H9 (cell line): ENCODE results near the gene ATL1. TPM values are rescaled to one million over a fixed set of nuclear protein-coding genes. Genes with fewer than 3 reads are reported as not detected.

Experiments
- DNase-seq: peaks from one replicate; pipeline ENCODE4 v3.0.0-alpha.2; 2017
- H2AFZ ChIP-seq: one replicate; pipeline ENCODE4 v1.6.1; 2013; ENCODE audit warnings: mild to moderate bottlenecking, low read length, control low read depth, moderate library complexity
- H2AK5ac ChIP-seq: 2 replicates; pipeline ENCODE4 v1.6.1; 2013; ENCODE audit warnings: low read length, control low read depth, mixed read lengths; ENCODE audit not compliant: insufficient read length
- H2BK120ac ChIP-seq: one replicate; pipeline ENCODE4 v1.6.1; 2013; ENCODE audit warnings: low read depth, mild to moderate bottlenecking, low read length, control low read depth, inconsistent platforms; ENCODE audit not compliant: poor library complexity, severe bottlenecking
- H2BK12ac ChIP-seq: 2 replicates; pipeline ENCODE4 v1.6.1; 2013; ENCODE audit warnings: low read length, control low read depth, mixed read lengths, low read depth; ENCODE audit not compliant: insufficient read length
- H2BK15ac ChIP-seq: 2 replicates; pipeline ENCODE4 v1.6.1; 2013; ENCODE audit warnings: low read depth, low read length, control low read depth
- H2BK20ac ChIP-seq: one replicate; pipeline ENCODE4 v1.6.1; 2013; ENCODE audit warnings: low read depth, mild to moderate bottlenecking, low read length, control low read depth, inconsistent platforms; ENCODE audit not compliant: poor library complexity, severe bottlenecking
- H2BK5ac ChIP-seq: 2 replicates; pipeline ENCODE4 v1.6.1; 2013; ENCODE audit warnings: low read length, control low read depth, mixed read lengths; ENCODE audit not compliant: insufficient read length
- H3K14ac ChIP-seq: 2 replicates; pipeline ENCODE4 v1.6.1; 2013; ENCODE audit warnings: low read length, control low read depth; ENCODE audit not compliant: insufficient read depth
- H3K18ac ChIP-seq: 2 replicates; pipeline ENCODE4 v1.6.1; 2013; ENCODE audit warnings: low read depth, mild to moderate bottlenecking, mixed read lengths, low read length, control low read depth; ENCODE audit not compliant: insufficient read length
- H3K23ac ChIP-seq: 2 replicates; pipeline ENCODE4 v1.6.1; 2013; ENCODE audit warnings: low read length, control low read depth, mixed read lengths, low read depth; ENCODE audit not compliant: insufficient read length
- H3K23me2 ChIP-seq: 2 replicates; pipeline ENCODE4 v1.6.1; 2013; ENCODE audit warnings: low read depth, mild to moderate bottlenecking, mixed read lengths, low read length, control low read depth; ENCODE audit not compliant: insufficient read length, poor library complexity, severe bottlenecking
- H3K27ac ChIP-seq: 2 replicates; pipeline ENCODE4 v1.5.1; 2013; ENCODE audit warnings: low read length, control low read depth, mixed read lengths, low read depth; ENCODE audit not compliant: insufficient read length
- H3K27me3 ChIP-seq: 2 replicates; pipeline ENCODE4 v1.6.1; 2013; ENCODE audit warnings: low read length, control low read depth, inconsistent platforms; ENCODE audit not compliant: insufficient read depth
- H3K4ac ChIP-seq: 2 replicates; pipeline ENCODE4 v1.6.1; 2013; ENCODE audit warnings: low read depth, mild to moderate bottlenecking, control low read depth, inconsistent platforms, low read length, moderate library complexity
- H3K4me1 ChIP-seq: 2 replicates; pipeline ENCODE4 v1.6.1; 2013; ENCODE audit warnings: low read length, control low read depth, inconsistent platforms; ENCODE audit not compliant: insufficient read depth
- H3K4me2 ChIP-seq: 2 replicates; pipeline ENCODE4 v1.6.1; 2013; ENCODE audit warnings: low read length, control low read depth, mixed read lengths; ENCODE audit not compliant: insufficient read length, insufficient read depth
- H3K56ac ChIP-seq: 2 replicates; pipeline ENCODE4 v1.6.1; 2013; ENCODE audit warnings: low read depth, mild to moderate bottlenecking, mixed read lengths, low read length, control low read depth; ENCODE audit not compliant: insufficient read length
- H3K79me1 ChIP-seq: 2 replicates; pipeline ENCODE4 v1.6.1; 2013; ENCODE audit warnings: low read depth, mild to moderate bottlenecking, moderate library complexity, low read length, control low read depth, inconsistent platforms; ENCODE audit not compliant: insufficient read depth, poor library complexity, severe bottlenecking
- H3K79me2 ChIP-seq: 2 replicates; pipeline ENCODE4 v1.6.1; 2013; ENCODE audit warnings: low read length, control low read depth, inconsistent platforms; ENCODE audit not compliant: insufficient read depth
- H3K9ac ChIP-seq: 2 replicates; pipeline ENCODE4 v1.6.1; 2013; ENCODE audit warnings: low read length, control low read depth, mixed read lengths; ENCODE audit not compliant: insufficient read length; ENCODE audit errors: extremely low read depth
- H3K9me3 ChIP-seq: one replicate; pipeline ENCODE4 v1.6.1; 2013; ENCODE audit warnings: low read depth, low read length, inconsistent platforms; ENCODE audit not compliant: control insufficient read depth
- H3T11ph ChIP-seq: one replicate; pipeline ENCODE4 v1.6.1; 2013; ENCODE audit warnings: mild to moderate bottlenecking, low read length, control low read depth, inconsistent platforms
- H4K20me1 ChIP-seq: one replicate; pipeline ENCODE4 v1.6.1; 2013; ENCODE audit not compliant: control insufficient read depth, insufficient read length, insufficient read depth
- H4K5ac ChIP-seq: 2 replicates; pipeline ENCODE4 v1.6.1; 2013; ENCODE audit warnings: low read depth, mild to moderate bottlenecking, mixed read lengths, low read length, control low read depth; ENCODE audit not compliant: insufficient read length
- H4K8ac ChIP-seq: replicated peaks from 2 replicates; pipeline ENCODE4 v1.6.1; 2013; ENCODE audit warnings: low read length, control low read depth, mixed read lengths, low read depth; ENCODE audit not compliant: insufficient read length
- H4K91ac ChIP-seq: 2 replicates; pipeline ENCODE4 v1.6.1; 2013; ENCODE audit warnings: low read depth, mild to moderate bottlenecking, moderate library complexity, mixed read lengths, low read length, control low read depth; ENCODE audit not compliant: insufficient read length
- H3K27ac Mint-ChIP-seq, 3 experiments: 2 replicates in 2 of 3; 3 replicates in 1 of 3; pipeline ENCODE4 v1.8.0; 2020 to 2021; ENCODE audit warnings: mixed read lengths in 3 of 3, mild to moderate bottlenecking in 1 of 3, moderate library complexity in 1 of 3
- H3K27me3 Mint-ChIP-seq: 2 replicates; pipeline ENCODE4 v1.8.0; 2021; ENCODE audit warnings: low read depth, mild to moderate bottlenecking, moderate library complexity, mixed read lengths
- H3K36me3 Mint-ChIP-seq, 3 experiments: 2 replicates in 2 of 3; 3 replicates in 1 of 3; pipeline ENCODE4 v1.8.0; 2020 to 2021; ENCODE audit warnings: low read depth in 3 of 3, mixed read lengths in 3 of 3; ENCODE audit not compliant: insufficient read depth in 1 of 3
- H3K4me1 Mint-ChIP-seq, 2 experiments: 2 replicates each; pipeline ENCODE4 v1.8.0; 2020; ENCODE audit warnings: mixed read lengths in 2 of 2
- H3K4me3 Mint-ChIP-seq, 2 experiments: 2 replicates in 1 of 2; 3 replicates in 1 of 2; pipeline ENCODE4 v1.8.0; 2020 to 2021; ENCODE audit warnings: mild to moderate bottlenecking in 2 of 2, mixed read lengths in 2 of 2, moderate library complexity in 1 of 2
- H3K9me3 Mint-ChIP-seq, 2 experiments: 2 replicates in 1 of 2; 3 replicates in 1 of 2; pipeline ENCODE4 v1.8.0; 2020; ENCODE audit warnings: mild to moderate bottlenecking in 2 of 2, mixed read lengths in 2 of 2, moderate library complexity in 1 of 2
- WGBS: extraction: QIAGEN DNeasy Blood & Tissue Kit; methylation state at CpG from one replicate; pipeline ENCODE4 v1.1.7; 2013; ENCODE audit warnings: missing lambda C conversion rate, low lambda C conversion rate, mixed read lengths; ENCODE audit not compliant: insufficient read length; ENCODE audit errors: extremely low coverage; 5-methylcytosine and 5-hydroxymethylcytosine counted together
- total RNA-seq: library from RNA; stranded (reverse); gene quantifications from 2 replicates; pipeline ENCODE4 v1.2.1, GENCODE V29; 2021
- TF ChIP-seq, protein P1 (sequence below): fragments of 200-600 bp; sonication (generic); conservative IDR thresholded peaks from 3 replicates; pipeline ENCODE4 v1.8.0; 2021; ENCODE audit warnings: antibody characterized with exemption, mild to moderate bottlenecking

The ATL1 gene
- total RNA-seq, 1 experiment from 2014 or later: 3.0 TPM

DNA sequence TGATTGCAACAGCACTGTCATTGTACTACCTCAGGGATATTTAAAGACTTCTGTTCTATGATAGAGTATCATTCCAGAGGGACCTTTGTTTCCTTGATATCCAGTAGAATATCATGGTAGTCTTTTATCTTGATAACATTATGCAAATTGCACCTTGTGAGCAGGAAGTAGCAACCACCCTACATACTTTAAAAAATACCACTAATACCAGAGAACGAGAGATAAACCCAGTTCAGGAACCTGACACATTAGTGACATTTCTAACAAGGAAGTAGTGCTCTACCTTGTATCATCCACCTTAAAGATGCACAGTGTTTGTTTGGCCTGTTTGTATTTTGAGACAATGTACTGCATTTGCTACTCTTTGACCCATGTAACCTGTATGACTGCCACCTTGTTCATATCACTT lies 18.8 kb upstream of the ATL1 start:
- H3K27ac Mint-ChIP-seq: no peak overlapping the region

More for the DNA sequence above, 18.8 kb upstream of the ATL1 start:
- no peak overlapping the region for H2AFZ ChIP-seq
- Mint-ChIP-seq H3K4me1 (no peaks in the 10 kb centered on the region), H3K36me3 (peaks cover 13 to 23% (median 20%) of the 10 kb centered on the region in 3 experiments), H3K4me3 (no peak overlapping the region), H3K27me3 (no peaks in the 10 kb centered on the region; the same call in 1 of the 2 replicates), H3K9me3 (peaks cover 16 to 20% of the 10 kb centered on the region in 2 experiments)
- H2BK5ac ChIP-seq: no peak overlapping the region
- H3K9ac ChIP-seq: no peak overlapping the region
- H2BK20ac ChIP-seq: no peak overlapping the region
- no peaks in the 10 kb centered on the region for H3K79me2 ChIP-seq
- no peak overlapping the region for H3K14ac ChIP-seq
- no peaks in the 10 kb centered on the region for H3K9me3 ChIP-seq
- no peaks in the 10 kb centered on the region; the same call in 1 of the 2 replicates for H3K27me3 ChIP-seq
- H3K4ac ChIP-seq: no peak overlapping the region
- H3K79me1 ChIP-seq: no peaks in the 10 kb centered on the region
- no peaks in the 10 kb centered on the region for H3K23me2 ChIP-seq
- WGBS: no CpG with 5 or more reads among the region's 1 CpG
- H4K91ac ChIP-seq: no peak overlapping the region
- no peaks in the 10 kb centered on the region for H3K4me1 ChIP-seq
- no peak for DNase-seq
- H4K8ac ChIP-seq: no peak overlapping the region
- H3K56ac ChIP-seq: no peak overlapping the region
- no peak overlapping the region for H2AK5ac ChIP-seq
- no peak overlapping the region for H3K23ac ChIP-seq
- H4K5ac ChIP-seq: no peak overlapping the region
- TF ChIP-seq, protein P1, sequence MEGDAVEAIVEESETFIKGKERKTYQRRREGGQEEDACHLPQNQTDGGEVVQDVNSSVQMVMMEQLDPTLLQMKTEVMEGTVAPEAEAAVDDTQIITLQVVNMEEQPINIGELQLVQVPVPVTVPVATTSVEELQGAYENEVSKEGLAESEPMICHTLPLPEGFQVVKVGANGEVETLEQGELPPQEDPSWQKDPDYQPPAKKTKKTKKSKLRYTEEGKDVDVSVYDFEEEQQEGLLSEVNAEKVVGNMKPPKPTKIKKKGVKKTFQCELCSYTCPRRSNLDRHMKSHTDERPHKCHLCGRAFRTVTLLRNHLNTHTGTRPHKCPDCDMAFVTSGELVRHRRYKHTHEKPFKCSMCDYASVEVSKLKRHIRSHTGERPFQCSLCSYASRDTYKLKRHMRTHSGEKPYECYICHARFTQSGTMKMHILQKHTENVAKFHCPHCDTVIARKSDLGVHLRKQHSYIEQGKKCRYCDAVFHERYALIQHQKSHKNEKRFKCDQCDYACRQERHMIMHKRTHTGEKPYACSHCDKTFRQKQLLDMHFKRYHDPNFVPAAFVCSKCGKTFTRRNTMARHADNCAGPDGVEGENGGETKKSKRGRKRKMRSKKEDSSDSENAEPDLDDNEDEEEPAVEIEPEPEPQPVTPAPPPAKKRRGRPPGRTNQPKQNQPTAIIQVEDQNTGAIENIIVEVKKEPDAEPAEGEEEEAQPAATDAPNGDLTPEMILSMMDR: no peak
- H3K18ac ChIP-seq: no peak overlapping the region
- no peak overlapping the region for H2BK15ac ChIP-seq
- H2BK12ac ChIP-seq: no peak overlapping the region
- no peak overlapping the region for H3K27ac ChIP-seq
- no peak overlapping the region for H2BK120ac ChIP-seq
- H4K20me1 ChIP-seq: no peaks in the 10 kb centered on the region
- no peak overlapping the region for H3K4me2 ChIP-seq
- H3T11ph ChIP-seq: no peak overlapping the region
